ENCODE results near the gene RALGDS.

Gene RALGDS

DNA sequence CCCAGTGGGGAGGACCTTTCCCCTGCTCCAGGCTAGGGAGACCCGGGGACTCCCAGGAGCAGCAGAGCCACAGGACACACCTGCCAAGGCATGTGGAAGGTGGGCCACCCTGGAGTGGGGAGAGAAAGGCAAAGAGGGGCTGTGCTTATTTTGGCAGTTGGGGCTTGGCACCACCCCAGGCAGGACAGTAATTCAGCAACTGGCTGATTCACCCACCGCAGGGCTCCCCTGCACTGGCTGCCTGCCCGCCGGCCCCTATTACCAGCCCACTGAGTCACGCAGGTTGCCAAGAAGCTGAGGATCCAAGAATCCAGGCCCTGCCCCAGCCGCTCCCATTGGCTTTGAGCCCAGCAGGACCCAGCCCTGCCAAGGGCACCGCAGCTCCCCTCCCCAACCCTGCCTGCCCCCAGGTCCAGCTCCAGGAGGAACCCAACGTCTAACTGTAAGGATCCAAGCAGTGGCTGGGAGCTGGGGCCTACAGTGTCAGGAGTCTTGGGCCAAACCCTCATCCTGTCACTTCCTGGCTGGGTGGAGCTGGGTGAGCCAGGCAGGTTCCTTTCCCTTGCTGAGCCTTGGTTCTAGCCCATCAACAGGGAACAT lies 14.2 kb upstream of the RALGDS start:
- Histone ChIP-seq H3K27me3 (ENCODE audit: insufficient read depth, low read depth, severe bottlenecking) (no peaks in the 10 kb centered on the region), H3K9me3 (ENCODE audit: severe bottlenecking) (no peaks in the 10 kb centered on the region), H3K27ac (no peak overlapping the region), H3K4me3 (ENCODE audit: low read depth, low read length) (no peak overlapping the region), H3K36me3 (peaks cover 5% of the 10 kb centered on the region; the same call in 1 of the 2 replicates)
- no peak for DNase-seq
- TF ChIP-seq, protein P1, sequence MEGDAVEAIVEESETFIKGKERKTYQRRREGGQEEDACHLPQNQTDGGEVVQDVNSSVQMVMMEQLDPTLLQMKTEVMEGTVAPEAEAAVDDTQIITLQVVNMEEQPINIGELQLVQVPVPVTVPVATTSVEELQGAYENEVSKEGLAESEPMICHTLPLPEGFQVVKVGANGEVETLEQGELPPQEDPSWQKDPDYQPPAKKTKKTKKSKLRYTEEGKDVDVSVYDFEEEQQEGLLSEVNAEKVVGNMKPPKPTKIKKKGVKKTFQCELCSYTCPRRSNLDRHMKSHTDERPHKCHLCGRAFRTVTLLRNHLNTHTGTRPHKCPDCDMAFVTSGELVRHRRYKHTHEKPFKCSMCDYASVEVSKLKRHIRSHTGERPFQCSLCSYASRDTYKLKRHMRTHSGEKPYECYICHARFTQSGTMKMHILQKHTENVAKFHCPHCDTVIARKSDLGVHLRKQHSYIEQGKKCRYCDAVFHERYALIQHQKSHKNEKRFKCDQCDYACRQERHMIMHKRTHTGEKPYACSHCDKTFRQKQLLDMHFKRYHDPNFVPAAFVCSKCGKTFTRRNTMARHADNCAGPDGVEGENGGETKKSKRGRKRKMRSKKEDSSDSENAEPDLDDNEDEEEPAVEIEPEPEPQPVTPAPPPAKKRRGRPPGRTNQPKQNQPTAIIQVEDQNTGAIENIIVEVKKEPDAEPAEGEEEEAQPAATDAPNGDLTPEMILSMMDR (IDR thresholded peaks at IDR 0.05; ENCODE audit: low read depth, low read length) = no peak

DNA sequence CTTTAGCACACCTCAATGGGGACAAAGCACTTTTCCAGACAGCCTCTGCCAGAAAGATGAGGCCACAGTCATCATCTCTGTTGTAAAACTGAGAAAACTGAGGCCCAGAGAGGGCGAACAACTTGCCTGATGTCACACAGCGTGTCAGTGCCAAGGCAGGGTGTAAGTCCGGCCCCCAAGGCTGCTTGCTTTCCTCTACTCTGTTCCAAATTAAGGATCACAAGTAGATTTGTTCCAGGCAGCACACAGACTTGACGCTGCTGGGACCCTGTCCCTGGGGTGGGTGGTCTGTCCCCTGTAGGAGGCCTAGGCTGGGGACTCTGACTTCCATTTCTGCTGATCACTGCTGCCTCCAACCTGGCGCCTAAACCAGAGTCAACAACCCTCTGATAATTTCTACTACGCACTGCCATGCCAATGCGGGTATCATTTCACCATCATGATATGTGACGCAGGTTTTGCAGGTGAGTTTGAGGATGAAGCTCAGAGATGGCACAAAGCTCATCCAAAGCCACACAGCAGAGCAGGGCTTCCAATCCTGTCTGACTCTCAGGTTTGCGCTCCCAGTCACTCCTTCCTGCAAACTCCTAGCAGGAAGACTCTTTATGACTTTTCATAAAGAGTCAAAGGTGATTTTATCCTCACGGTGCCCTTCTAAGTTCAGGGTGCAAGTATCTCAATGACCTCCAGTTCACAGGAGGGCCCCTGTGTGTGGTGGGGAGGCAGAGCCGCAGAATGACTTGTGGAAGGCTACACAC lies 13.5 kb upstream of the RALGDS start:
- H3K27me3 ChIP-seq (ENCODE audit: insufficient read depth, low read depth, severe bottlenecking) = no peaks in the 10 kb centered on the region
- H3K27ac ChIP-seq = no peak overlapping the region
- DNase-seq = no peak
- H3K36me3 ChIP-seq = peaks cover 5% of the 10 kb centered on the region; the same call in 1 of the 2 replicates
- TF ChIP-seq, protein P1 (IDR thresholded peaks at IDR 0.05; ENCODE audit: low read depth, low read length) = no peak
- no peak overlapping the region for H3K4me3 ChIP-seq (ENCODE audit: low read depth, low read length)
- no peaks in the 10 kb centered on the region for H3K9me3 ChIP-seq (ENCODE audit: severe bottlenecking)

DNA sequence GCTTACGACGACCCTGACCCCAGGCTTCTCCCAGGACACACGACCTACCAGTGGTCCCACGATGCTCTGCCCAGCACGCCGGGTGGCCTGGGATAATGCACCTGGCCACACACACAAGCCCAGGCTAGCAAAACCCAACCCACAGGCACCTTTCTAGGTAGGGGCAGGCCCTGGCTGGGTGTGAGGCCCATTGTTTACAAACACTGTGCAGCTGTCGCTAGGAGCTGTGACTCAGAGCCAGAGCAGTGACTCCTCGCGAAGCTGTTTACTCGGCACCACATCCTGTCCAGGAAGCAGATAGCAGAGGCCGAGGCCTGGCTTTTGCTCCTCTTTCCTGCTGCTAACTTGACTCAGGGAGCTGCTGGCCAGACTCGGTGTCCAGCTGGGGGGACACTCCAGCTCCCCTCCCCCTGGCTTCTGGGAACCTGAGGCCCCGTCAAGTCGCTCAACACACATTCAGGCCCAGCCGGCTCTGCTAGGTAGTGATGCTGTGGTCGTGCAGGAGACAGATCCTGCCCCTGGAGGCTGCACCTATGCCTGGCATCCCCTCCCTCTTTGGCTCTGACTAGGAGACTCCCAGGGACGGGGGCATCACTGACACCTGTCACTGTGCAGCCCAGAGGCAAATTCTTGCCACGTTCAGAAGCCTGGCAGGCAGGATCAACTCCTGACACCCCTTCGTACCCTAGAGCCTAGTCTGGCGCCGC lies 12.8 kb upstream of the RALGDS start:
- no peak overlapping the region for H3K4me3 ChIP-seq (ENCODE audit: low read depth, low read length)
- no peaks in the 10 kb centered on the region for H3K27me3 ChIP-seq (ENCODE audit: insufficient read depth, low read depth, severe bottlenecking)
- no peak for DNase-seq
- peak overlapping the region; percentile 56 for H3K27ac ChIP-seq
- TF ChIP-seq, protein P1 (IDR thresholded peaks at IDR 0.05; ENCODE audit: low read depth, low read length) = no peak
- H3K36me3 ChIP-seq = peaks cover 5% of the 10 kb centered on the region; the same call in 1 of the 2 replicates
- H3K9me3 ChIP-seq (ENCODE audit: severe bottlenecking) = no peaks in the 10 kb centered on the region

DNA sequence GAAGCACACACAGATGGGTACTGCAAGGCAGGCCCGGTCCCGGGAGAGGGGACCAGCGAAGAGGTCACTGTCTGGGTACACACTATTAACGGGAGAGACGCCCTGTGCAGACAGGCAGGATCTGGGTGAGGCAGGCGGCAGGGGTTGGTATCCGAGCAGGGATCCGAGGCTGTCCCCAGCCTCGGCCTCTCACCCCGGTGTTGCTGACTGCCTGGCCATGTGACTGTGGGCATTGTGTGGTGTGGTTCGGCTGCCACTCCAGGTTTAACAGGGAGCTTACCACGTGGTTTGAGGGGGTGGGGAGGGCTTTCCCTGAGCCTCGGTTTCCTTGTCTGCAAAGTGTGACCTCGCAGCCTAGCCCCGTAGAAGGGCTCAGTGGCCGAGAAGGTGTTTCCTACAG lies 11.1 kb upstream of the RALGDS start:
- TF ChIP-seq, protein P1 (IDR thresholded peaks at IDR 0.05; ENCODE audit: low read depth, low read length) = no peak
- no peak overlapping the region for H3K4me3 ChIP-seq (ENCODE audit: low read depth, low read length)
- H3K27ac ChIP-seq = no peak overlapping the region
- DNase-seq = no peak
- H3K27me3 ChIP-seq (ENCODE audit: insufficient read depth, low read depth, severe bottlenecking) = no peaks in the 10 kb centered on the region
- no peaks in the 10 kb centered on the region for H3K9me3 ChIP-seq (ENCODE audit: severe bottlenecking)
- H3K36me3 ChIP-seq = peaks cover 5% of the 10 kb centered on the region; the same call in 1 of the 2 replicates

DNA sequence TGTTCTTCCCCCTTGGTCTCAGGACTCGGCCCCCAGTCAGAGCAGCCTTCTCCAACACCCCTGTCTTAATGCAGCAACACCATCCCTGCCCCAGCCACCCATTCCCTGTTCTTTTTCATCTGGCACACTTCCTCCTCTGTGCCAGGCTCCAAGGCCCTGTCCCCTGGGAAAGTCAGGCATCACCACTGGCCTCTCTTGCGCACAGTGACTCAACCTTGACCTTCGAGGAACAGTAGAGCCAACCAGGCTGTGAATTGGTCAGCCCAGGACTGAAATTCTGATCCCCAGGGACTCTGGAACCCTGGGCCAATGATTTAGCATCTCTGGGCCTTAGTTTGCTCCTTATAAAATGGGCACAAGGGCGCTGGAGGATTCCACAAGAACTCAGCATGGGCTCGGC lies 10.5 kb upstream of the RALGDS start:
- Histone ChIP-seq H3K27me3 (ENCODE audit: insufficient read depth, low read depth, severe bottlenecking) (no peaks in the 10 kb centered on the region), H3K9me3 (ENCODE audit: severe bottlenecking) (no peaks in the 10 kb centered on the region), H3K27ac (no peak overlapping the region), H3K36me3 (peaks cover 5% of the 10 kb centered on the region; the same call in 1 of the 2 replicates), H3K4me3 (ENCODE audit: low read depth, low read length) (no peak overlapping the region)
- TF ChIP-seq, protein P1 (IDR thresholded peaks at IDR 0.05; ENCODE audit: low read depth, low read length) = no peak
- no peak for DNase-seq
